Liver (tissue), 3 donors: Measurements from ENCODE around the gene GTF2F2.

Experiments used
- ATF3 ChIP-seq: IDR thresholded peaks from 2 replicates; pipeline ENCODE4 v1.6.1; 2016; ENCODE audit warnings: antibody characterized with exemption
- CTCF ChIP-seq: fragments of 150-350 bp; IDR thresholded peaks from 2 replicates; pipeline ENCODE4 v1.5.1; 2017; ENCODE audit warnings: improper control_type of control experiment, low read depth, low read length; ENCODE audit not compliant: missing input control
- EGR1 ChIP-seq, 2 donors: IDR thresholded peaks; 2 replicates each; pipeline ENCODE4 v1.6.1; 2016 to 2018; ENCODE audit warnings: antibody characterized with exemption in 2 of 2, low read depth in 2 of 2
- GABPA ChIP-seq, 2 donors: IDR thresholded peaks in 1 of 2; conservative IDR thresholded peaks in 1 of 2; 2 replicates each; pipeline ENCODE4 v1.6.1; 2016; ENCODE audit warnings: antibody characterized with exemption in 2 of 2, mild to moderate bottlenecking in 1 of 2, moderate library complexity in 1 of 2
- JUND ChIP-seq, 2 donors: IDR thresholded peaks; 2 replicates each; pipeline ENCODE4 v1.6.1; 2016; ENCODE audit warnings: antibody characterized with exemption in 2 of 2
- RAD21 ChIP-seq, 2 donors: IDR thresholded peaks; 2 replicates each; pipeline ENCODE4 v1.6.1; 2016; ENCODE audit warnings: antibody characterized with exemption in 2 of 2, mild to moderate bottlenecking in 2 of 2
- REST ChIP-seq: IDR thresholded peaks from 2 replicates; pipeline ENCODE4 v1.6.1; 2016; ENCODE audit warnings: antibody characterized with exemption, mild to moderate bottlenecking
- YY1 ChIP-seq: IDR thresholded peaks from 2 replicates; pipeline ENCODE4 v1.6.1; 2016; ENCODE audit warnings: antibody characterized with exemption, mild to moderate bottlenecking
- donor health status: healthy.
- donor health status: healthy.

- TF ChIP-seq YY1: no peak
- TF ChIP-seq GABPA (IDR thresholded peaks at IDR 0.05 in 1 of 2, conservative IDR thresholded peaks at IDR 0.05 in 1 of 2): no peak
- TF ChIP-seq ATF3: no peak
- TF ChIP-seq EGR1 (IDR thresholded peaks at IDR 0.05; ENCODE audit: low read depth in 2 of 2): no peak
- no peak for TF ChIP-seq REST
- no peak for TF ChIP-seq CTCF
- no peak for TF ChIP-seq JUND (IDR thresholded peaks at IDR 0.05)
- TF ChIP-seq RAD21 (IDR thresholded peaks at IDR 0.05): no peak
Observed at GRCh38 chr13:45198041-45198440, 77.7 kb downstream of the GTF2F2 start.
